Measurements from ENCODE around the gene TMPRSS5.

TMPRSS5 gene

GRCh38 chr11:113710989-113711388, 4.9 kb upstream of the TMPRSS5 start:
- TF ChIP-seq REST (IDR thresholded peaks at IDR 0.05; ENCODE audit: low read depth) = no peak
- TF ChIP-seq CEBPB (IDR thresholded peaks at IDR 0.05) = no peak
- TF ChIP-seq ZBTB7A (IDR thresholded peaks at IDR 0.05; ENCODE audit: low read depth) = no peak
- TF ChIP-seq YY1 (IDR thresholded peaks at IDR 0.05; ENCODE audit: low read depth) = no peak
- TF ChIP-seq MAX (IDR thresholded peaks at IDR 0.05) = no peak
- no peak for TF ChIP-seq RAD21 (IDR thresholded peaks at IDR 0.05; ENCODE audit: low read depth)
- TF ChIP-seq EGR1 (IDR thresholded peaks at IDR 0.05) = no peak
- no peak for TF ChIP-seq TAF1 (IDR thresholded peaks at IDR 0.05; ENCODE audit: low read depth)
- no peak for TF ChIP-seq TEAD4 (IDR thresholded peaks at IDR 0.05)

GRCh38 chr11:113701491-113701890, 4.6 kb downstream of the TMPRSS5 start:
- TF ChIP-seq EP300 (IDR thresholded peaks at IDR 0.05; ENCODE audit: borderline replicate concordance) (no peak), TEAD4 (IDR thresholded peaks at IDR 0.05) (no peak)

GRCh38 chr11:113698515-113698914, 7.6 kb downstream of the TMPRSS5 start:
- TF ChIP-seq EGR1 (IDR thresholded peaks at IDR 0.05) (no peak), RAD21 (IDR thresholded peaks at IDR 0.05; ENCODE audit: low read depth) (no peak), TCF12 (IDR thresholded peaks at IDR 0.05; ENCODE audit: low read depth) (no peak), YY1 (IDR thresholded peaks at IDR 0.05; ENCODE audit: low read depth) (no peak), ZBTB7A (IDR thresholded peaks at IDR 0.05; ENCODE audit: low read depth) (no peak), FOXM1 (IDR thresholded peaks at IDR 0.05; ENCODE audit: borderline replicate concordance, low read depth) (no peak), CREB1 (IDR thresholded peaks at IDR 0.05; ENCODE audit: low read depth) (no peak), MAX (IDR thresholded peaks at IDR 0.05) (no peak), CEBPB (IDR thresholded peaks at IDR 0.05) (no peak), NFIC (IDR thresholded peaks at IDR 0.05) (no peak), EP300 (IDR thresholded peaks at IDR 0.05; ENCODE audit: borderline replicate concordance) (no peak), REST (IDR thresholded peaks at IDR 0.05; ENCODE audit: low read depth) (no peak), TEAD4 (IDR thresholded peaks at IDR 0.05) (no peak)

- no peak for TF ChIP-seq CEBPB (IDR thresholded peaks at IDR 0.05)
- no peak for TF ChIP-seq EP300 (IDR thresholded peaks at IDR 0.05; ENCODE audit: borderline replicate concordance)
- no peak for TF ChIP-seq CREB1 (IDR thresholded peaks at IDR 0.05; ENCODE audit: low read depth)
- TF ChIP-seq ZBTB7A (IDR thresholded peaks at IDR 0.05; ENCODE audit: low read depth) = no peak
- TF ChIP-seq TCF12 (IDR thresholded peaks at IDR 0.05; ENCODE audit: low read depth) = no peak
- TF ChIP-seq YY1 (IDR thresholded peaks at IDR 0.05; ENCODE audit: low read depth) = no peak
- TF ChIP-seq USF1 (IDR thresholded peaks at IDR 0.05) = no peak
- TF ChIP-seq TAF1 (IDR thresholded peaks at IDR 0.05; ENCODE audit: low read depth) = no peak
- TF ChIP-seq MAX (IDR thresholded peaks at IDR 0.05) = no peak
- no peak for TF ChIP-seq RAD21 (IDR thresholded peaks at IDR 0.05; ENCODE audit: low read depth)
Measured at GRCh38 chr11:113697756-113698407, 8.2 kb downstream of the TMPRSS5 start.

- TF ChIP-seq NFIC (IDR thresholded peaks at IDR 0.05) = no peak
- no peak for TF ChIP-seq MAX (IDR thresholded peaks at IDR 0.05)
- TF ChIP-seq YY1 (IDR thresholded peaks at IDR 0.05; ENCODE audit: low read depth) = no peak
- TF ChIP-seq TEAD4 (IDR thresholded peaks at IDR 0.05) = no peak
- no peak for TF ChIP-seq CREB1 (IDR thresholded peaks at IDR 0.05; ENCODE audit: low read depth)
- TF ChIP-seq EGR1 (IDR thresholded peaks at IDR 0.05) = no peak
- no peak for TF ChIP-seq CEBPB (IDR thresholded peaks at IDR 0.05)
- TF ChIP-seq TAF1 (IDR thresholded peaks at IDR 0.05; ENCODE audit: low read depth) = no peak
- TF ChIP-seq REST (IDR thresholded peaks at IDR 0.05; ENCODE audit: low read depth) = no peak
- TF ChIP-seq USF1 (IDR thresholded peaks at IDR 0.05) = no peak
Measured at GRCh38 chr11:113697111-113697510, 9.0 kb downstream of the TMPRSS5 start.

Measured in Ishikawa (cell line).